Stimulated activated CD8-positive, alpha-beta memory T cell treated with anti-CD3 and anti-CD28 coated beads, Interleukin-15, amount 100 ng/mL, for 48 hours (primary cell): ENCODE measurements around the gene PIK3R6.

Experiments
- DNase-seq, 2 donors: peaks; one replicate each; pipeline ENCODE4 v3.0.0-alpha.2; 2020; ENCODE audit warnings: low read depth in 2 of 2

PIK3R6 gene, protein sequence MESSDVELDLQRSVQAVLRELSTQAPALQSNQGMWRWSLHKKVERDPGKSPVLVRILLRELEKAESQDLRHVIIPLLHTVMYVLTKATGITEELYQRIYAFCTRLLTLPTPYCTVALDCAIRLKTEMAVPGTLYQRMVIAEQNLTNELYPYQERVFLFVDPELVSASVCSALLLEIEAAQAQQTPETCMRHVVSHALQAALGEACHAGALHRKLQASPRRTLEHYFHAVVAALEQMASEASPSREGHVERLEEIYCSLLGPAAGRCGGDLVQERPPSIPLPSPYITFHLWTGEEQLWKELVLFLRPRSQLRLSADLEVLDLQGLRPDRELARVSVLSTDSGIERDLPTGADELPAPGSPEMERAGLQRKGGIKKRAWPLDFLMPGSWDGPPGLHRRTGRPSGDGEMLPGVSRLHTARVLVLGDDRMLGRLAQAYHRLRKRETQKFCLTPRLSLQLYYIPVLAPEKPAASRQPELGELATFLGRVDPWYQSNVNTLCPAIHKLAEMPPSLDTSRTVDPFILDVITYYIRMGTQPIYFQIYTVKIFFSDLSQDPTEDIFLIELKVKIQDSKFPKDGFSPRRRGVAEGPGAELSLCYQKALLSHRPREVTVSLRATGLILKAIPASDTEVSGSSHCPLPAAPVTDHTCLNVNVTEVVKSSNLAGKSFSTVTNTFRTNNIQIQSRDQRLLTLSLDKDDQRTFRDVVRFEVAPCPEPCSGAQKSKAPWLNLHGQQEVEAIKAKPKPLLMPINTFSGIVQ

GRCh38 chr17:8867361-8867981, at the start of gene PIK3R6:
PIK3R6 (minus strand) TSS chr17:8867674; CDS start chr17:8849794, 17,880 bp downstream.
- DNase-seq, result no peak

DNA sequence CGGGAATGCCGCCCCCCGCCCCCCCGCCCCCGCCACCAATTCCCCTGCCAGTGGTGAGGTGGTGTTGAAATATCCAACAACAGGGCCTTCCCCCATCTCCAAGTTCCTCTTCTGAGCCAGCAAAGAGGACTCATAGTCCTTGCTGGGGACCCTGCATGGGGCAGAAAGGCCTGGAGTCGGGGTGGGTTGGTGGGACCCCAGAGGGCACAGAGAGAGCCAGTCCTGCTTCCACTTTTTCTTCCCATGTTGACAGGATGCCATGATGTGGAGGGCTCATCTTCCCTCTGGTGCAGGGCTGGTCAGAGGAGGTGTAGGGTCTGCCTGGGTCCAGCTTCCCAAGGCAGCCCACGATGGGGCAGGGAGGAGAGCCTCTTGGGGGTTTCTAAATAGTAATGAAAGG, 49.0 kb upstream of the PIK3R6 start:
- DNase-seq, result no peak

DNA sequence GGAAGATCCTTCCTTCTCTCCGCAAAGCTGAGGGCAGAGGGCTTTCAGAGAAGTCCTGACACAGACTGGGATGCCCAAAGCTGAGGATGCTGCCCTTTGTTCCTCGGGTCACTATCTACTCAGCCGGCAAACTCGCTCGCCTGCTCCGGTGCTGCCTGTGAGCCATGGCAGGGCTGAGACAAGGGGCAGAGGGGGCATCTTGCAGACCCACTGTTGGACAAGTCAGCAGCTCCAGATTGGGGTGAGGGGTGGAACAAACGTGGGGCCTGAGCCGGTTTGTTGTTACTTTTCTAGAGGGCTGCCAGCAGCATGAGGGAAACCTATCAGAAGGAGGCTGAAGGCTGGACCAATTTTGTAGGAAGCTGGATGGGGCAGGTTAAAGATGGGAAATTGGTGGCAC, 47.1 kb upstream of the PIK3R6 start:
- DNase-seq, result no peak

GRCh38 chr17:8913879-8914278, 46.4 kb upstream of the PIK3R6 start:
- DNase-seq, result no peak

GRCh38 chr17:8913091-8913490, 45.6 kb upstream of the PIK3R6 start:
- DNase-seq, result no peak

DNA sequence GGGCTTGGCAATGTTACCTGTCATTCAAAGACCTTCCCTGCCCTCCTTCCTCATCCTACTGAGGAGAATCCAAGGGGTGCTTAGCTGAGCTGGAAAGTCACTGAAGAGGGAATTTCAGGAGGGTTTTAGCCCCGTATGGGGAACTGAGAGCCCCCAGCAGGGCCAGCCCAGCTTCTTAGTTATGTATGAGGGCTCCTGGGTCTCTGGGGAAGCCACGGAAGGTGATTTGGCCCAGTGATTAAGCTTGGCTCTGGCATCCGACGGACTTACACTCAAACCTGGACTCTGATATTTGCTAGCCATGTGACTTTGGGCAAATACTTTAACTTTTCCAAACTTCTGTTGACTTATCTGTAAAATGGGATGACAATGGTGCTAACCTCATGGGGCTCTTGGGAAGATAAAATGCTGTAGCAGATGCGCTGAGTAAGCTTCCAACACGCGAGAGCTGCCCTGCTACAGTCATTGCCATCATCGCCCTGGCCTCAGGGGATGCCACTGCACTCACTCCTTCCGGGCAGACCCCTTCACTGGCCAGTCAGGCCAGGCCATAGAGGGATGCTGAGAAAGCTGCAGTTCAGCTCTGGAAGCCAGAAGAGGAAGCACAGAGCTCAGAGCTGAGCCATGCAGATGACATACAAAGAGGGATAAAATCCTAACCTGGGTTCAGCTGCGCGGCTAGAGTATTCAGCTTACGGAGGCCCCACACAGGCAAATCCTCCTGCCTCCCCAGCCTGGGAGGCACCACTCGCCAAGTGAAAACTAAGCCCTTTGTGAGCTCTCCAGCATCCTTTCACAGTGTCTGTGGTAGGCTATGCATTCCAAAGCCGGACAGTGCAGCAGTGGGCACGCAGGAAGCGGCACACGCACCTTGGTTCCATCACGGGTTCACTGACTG, 44.9 kb upstream of the PIK3R6 start:
- no peak for DNase-seq

GRCh38 chr17:8910969-8911604, 43.6 kb upstream of the PIK3R6 start:
- no peak for DNase-seq

GRCh38 chr17:8909586-8910270, 42.3 kb upstream of the PIK3R6 start:
- no peak for DNase-seq

DNA sequence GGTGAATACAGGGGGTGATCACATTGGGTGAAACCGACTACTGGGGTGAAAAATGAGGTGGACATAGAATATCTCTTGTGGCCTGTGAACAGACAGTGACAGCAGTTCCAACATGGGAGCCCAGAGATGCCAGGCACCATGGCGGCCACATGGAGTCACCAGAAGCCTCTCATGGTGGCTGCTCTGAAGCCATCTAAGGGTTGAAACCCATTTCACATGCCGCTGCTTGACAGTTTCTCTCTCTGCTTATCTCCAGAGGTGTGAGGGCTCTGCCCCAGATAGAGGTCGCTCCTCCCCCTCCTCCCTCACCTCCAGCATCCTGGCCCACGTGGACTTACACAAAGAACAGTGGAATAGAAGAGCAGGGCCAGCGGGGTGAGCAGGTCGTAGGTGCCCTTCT, 37.9 kb upstream of the PIK3R6 start:
- DNase-seq, result no peak

- no peak for DNase-seq
These were observed 37.2 kb upstream of the PIK3R6 start for GRCh38 chr17:8904686-8905085.

DNA sequence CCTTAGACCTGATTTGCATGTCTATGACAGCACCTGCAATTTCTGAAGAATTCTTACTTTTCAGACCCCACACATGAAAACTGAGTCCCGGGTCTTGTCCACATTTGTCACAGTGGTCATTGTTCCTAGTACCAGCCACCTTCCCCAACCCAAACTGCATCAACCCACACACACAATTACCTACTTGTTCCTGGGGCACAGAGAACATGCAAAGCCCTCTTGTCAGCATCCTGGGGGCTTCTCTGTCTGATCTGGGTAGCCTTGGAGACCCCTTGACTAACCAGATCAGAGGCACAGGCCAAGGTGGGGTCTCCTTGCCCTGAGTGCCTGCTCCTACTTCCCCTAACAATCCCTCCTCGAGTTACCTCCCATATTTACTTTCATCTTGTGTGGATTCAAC, 36.7 kb upstream of the PIK3R6 start:
- no peak for DNase-seq

DNA sequence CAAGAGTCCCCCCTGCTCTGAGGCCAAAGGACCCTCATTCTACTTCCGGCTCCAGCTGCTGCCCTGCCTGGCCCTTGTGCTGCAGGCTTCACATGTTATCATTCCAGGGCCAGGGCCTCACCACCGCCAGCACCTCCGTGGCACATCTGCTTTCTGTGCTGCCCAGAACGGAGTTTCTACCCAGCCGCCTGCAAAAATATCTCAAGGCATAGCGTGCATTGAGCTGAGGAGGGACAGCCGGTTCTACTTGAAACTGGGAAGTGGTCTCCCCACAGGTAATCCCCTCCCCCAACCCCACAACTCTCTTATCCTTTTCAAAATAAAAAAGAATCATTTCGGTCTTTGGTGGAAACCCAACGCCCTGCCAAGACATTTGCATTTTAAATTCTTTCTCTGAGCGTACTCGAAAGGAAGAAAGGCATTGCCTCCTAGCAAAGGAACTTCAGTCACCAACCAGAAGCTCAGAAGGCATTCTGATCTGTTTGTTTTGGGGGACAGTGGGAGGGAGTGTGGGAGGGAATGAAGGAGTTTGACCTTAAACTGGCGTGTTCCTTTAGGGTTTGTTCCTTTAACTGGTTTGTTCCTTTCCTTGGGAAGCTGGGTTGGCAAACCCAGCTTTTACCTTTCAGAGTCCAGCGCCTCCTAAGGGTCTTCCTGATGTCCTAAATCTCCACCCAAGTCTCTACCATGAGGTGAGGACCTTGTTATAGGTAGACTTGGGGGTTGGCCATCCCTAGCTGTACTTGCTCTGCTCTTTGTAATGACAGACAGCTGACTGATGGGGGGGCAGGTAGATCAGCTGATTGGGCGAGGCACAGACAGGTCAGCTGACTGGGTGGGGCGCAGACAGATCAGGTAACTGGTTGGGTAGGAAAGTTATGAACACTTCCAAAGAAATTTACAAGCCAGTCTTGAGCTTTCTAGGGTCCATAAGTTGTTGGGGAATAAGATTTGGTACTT, 33.4 kb upstream of the PIK3R6 start:
- no peak for DNase-seq

DNA sequence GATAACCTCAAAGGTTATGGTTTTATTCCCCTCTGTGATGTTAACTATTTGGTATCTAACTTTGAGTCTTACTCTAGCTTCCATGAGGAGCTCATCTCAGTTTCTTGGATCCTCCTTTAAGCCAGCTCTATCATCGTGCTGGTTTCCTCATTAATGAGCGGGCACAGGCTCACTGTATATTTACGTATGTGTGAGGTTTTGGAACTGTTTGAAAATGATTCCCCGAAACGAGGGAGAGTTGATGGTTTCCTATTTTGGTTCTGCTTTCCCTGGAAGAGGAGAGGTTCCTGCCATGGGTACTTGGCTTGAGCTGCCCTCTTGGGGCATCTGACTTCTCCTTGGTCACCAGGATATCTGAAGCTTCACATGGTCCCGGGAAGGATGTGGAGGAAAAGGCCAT, 32.7 kb upstream of the PIK3R6 start:
- no peak for DNase-seq

DNA sequence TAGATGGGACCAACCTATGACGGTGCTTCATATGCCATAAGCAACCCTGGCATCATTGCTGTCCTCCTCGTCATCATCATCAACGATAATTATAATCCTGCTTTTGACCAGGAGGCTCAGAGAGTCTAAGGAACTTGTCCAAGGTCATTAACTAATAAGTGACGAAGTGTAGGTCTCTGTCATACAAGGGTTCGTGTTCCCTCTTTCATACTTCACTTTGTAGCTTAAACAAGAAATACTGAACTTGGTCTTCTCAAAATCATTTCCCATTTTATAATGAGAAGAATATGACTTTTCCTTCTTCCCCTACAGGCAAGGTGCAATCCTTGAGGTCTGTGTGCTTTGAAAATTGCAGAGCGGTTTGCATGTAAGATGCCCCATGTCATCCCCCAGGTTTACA, 31.2 kb upstream of the PIK3R6 start:
- no peak for DNase-seq

- no peak for DNase-seq
These were observed 30.7 kb upstream of the PIK3R6 start for GRCh38 chr17:8898126-8898525.

DNA sequence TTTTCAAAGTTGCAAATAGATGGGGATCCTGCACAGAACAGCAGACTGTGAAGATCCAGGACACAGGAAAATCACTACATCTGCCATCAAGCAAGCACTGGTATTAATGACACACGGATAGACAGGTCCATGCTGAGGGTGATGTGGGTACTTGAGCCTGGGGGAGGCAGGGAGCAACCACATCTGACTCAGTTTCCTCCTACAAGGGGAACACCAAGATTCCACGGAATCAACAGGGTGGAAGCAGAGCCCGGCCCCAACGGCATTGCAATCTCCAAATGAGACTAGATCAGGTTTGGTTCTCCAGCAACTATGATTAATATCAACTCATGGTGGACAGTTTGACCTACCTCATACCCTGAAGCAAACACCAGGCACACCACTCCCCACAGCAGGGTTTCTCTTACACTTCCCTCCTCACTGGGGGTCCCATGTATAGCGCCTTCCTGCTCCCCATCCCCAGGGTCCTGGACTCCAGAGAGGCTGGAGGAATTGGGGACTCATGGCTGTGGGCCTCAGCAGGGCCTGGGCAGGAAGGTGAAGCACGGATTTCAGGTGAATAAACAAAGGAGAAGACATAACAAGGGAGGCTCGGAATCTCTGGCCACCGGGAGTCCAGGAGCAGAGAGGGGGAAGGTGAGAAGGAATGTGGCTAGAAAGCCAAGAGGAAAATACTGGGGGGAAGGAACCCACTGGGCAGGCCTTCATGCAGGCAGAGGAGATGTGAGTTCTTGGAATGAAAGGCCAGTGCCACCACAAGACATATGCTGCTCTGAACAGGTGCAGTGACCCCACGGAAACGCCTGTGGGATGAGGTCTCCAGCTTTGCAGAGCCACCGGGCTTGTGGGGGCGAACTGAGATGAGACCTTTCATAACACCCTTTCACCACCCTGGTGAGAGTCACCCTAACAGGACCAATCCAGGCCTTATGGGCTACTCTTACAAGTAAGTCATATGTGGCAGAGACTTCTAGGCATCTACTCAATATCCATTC, 29.5 kb upstream of the PIK3R6 start:
- no peak for DNase-seq

GRCh38 chr17:8896087-8896486, 28.6 kb upstream of the PIK3R6 start:
- DNase-seq, result no peak
